Activated T-helper 17 cell treated with anti-CD3 and anti-CD28 coated beads, Interleukin-2, amount 50 U/mL, for 72 hours (primary cell): Measurements from ENCODE around the gene CTDSP1. TPM values are rescaled to one million over a fixed set of nuclear protein-coding genes. Genes with fewer than 3 reads are reported as not detected.

Experiments
- ATAC-seq: fragments of 150-1000 bp; cut with Tn5 transposase; replicated peaks from 2 replicates; pipeline ENCODE4 v1.10.0; 2021; ENCODE audit warnings: mild to moderate bottlenecking, moderate library complexity
- H3K27ac Mint-ChIP-seq: one replicate; pipeline ENCODE4 v1.8.0; 2022; ENCODE audit warnings: mixed read lengths
- H3K27me3 Mint-ChIP-seq: one replicate; pipeline ENCODE4 v1.8.0; 2022; ENCODE audit warnings: mixed read lengths
- H3K36me3 Mint-ChIP-seq: one replicate; pipeline ENCODE4 v1.8.0; 2022; ENCODE audit warnings: low read depth, mild to moderate bottlenecking, mixed read lengths
- H3K4me1 Mint-ChIP-seq: one replicate; pipeline ENCODE4 v1.8.0; 2022; ENCODE audit warnings: mixed read lengths
- H3K4me3 Mint-ChIP-seq: one replicate; pipeline ENCODE4 v1.8.0; 2022; ENCODE audit warnings: mild to moderate bottlenecking, mixed read lengths
- H3K9me3 Mint-ChIP-seq: one replicate; pipeline ENCODE4 v1.8.0; 2022; ENCODE audit warnings: mixed read lengths
- total RNA-seq, 2 donors: library from RNA; stranded (reverse); gene quantifications; one replicate each; pipeline ENCODE4 v1.2.3, GENCODE V29; 2022

CTDSP1 gene
- 100 to 1,000 TPM; 126 to 197 TPM for total RNA-seq

- peaks cover 76% of the 10 kb centered on the region for H3K36me3 Mint-ChIP-seq
- no peaks in the 10 kb centered on the region for H3K9me3 Mint-ChIP-seq
- peak within 1 kb of the TSS; percentile 94 for H3K4me3 Mint-ChIP-seq
- peaks cover 4% of the 10 kb centered on the region for H3K4me1 Mint-ChIP-seq
- peak within 1 kb of the TSS; percentile 93 for H3K27ac Mint-ChIP-seq
- H3K27me3 Mint-ChIP-seq = no peaks in the 10 kb centered on the region
- ATAC-seq = peak; percentile 29
These were observed at the start of gene CTDSP1 for GRCh38 chr2:218399391-218400166. Gene CTDSP1, plus strand, starts transcription at chr2:218399868. Its CDS starts 223 bp downstream, at chr2:218400091.

GRCh38 chr2:218354045-218354444 is 45.6 kb upstream of the CTDSP1 start:
- no peak overlapping the region for H3K27ac Mint-ChIP-seq
- no peak for ATAC-seq
- peaks cover 5% of the 10 kb centered on the region for H3K9me3 Mint-ChIP-seq
- no peaks in the 10 kb centered on the region for H3K4me1 Mint-ChIP-seq
- H3K4me3 Mint-ChIP-seq = no peak overlapping the region
- H3K36me3 Mint-ChIP-seq = no peaks in the 10 kb centered on the region
- no peaks in the 10 kb centered on the region for H3K27me3 Mint-ChIP-seq

- no peak overlapping the region for H3K27ac Mint-ChIP-seq
- no peaks in the 10 kb centered on the region for H3K4me1 Mint-ChIP-seq
- no peak overlapping the region for H3K4me3 Mint-ChIP-seq
- H3K9me3 Mint-ChIP-seq = peaks cover 5% of the 10 kb centered on the region
- H3K27me3 Mint-ChIP-seq = no peaks in the 10 kb centered on the region
- ATAC-seq = no peak
- no peaks in the 10 kb centered on the region for H3K36me3 Mint-ChIP-seq
These were observed 44.7 kb upstream of the CTDSP1 start for GRCh38 chr2:218354850-218355443.

- no peak for ATAC-seq
- Mint-ChIP-seq H3K27me3 (no peaks in the 10 kb centered on the region), H3K4me3 (no peak overlapping the region), H3K36me3 (no peaks in the 10 kb centered on the region), H3K27ac (no peak overlapping the region), H3K4me1 (no peaks in the 10 kb centered on the region), H3K9me3 (no peaks in the 10 kb centered on the region)
These were observed 42.2 kb upstream of the CTDSP1 start for GRCh38 chr2:218357236-218358177.

GRCh38 chr2:218360453-218360852 is 39.2 kb upstream of the CTDSP1 start:
- ATAC-seq = no peak
- Mint-ChIP-seq H3K36me3 (no peaks in the 10 kb centered on the region), H3K27me3 (no peaks in the 10 kb centered on the region), H3K27ac (no peak overlapping the region), H3K9me3 (no peaks in the 10 kb centered on the region), H3K4me3 (no peak overlapping the region), H3K4me1 (no peaks in the 10 kb centered on the region)

- Mint-ChIP-seq H3K36me3 (no peaks in the 10 kb centered on the region), H3K4me1 (no peaks in the 10 kb centered on the region), H3K27ac (peak overlapping the region; percentile 21), H3K27me3 (no peaks in the 10 kb centered on the region), H3K4me3 (no peak overlapping the region), H3K9me3 (no peaks in the 10 kb centered on the region)
- ATAC-seq = no peak
These were observed 37.1 kb upstream of the CTDSP1 start for GRCh38 chr2:218362606-218363005.

GRCh38 chr2:218363736-218364135 is 35.9 kb upstream of the CTDSP1 start:
- Mint-ChIP-seq H3K27ac (no peak overlapping the region), H3K4me3 (no peak overlapping the region), H3K4me1 (no peaks in the 10 kb centered on the region), H3K36me3 (no peaks in the 10 kb centered on the region), H3K27me3 (no peaks in the 10 kb centered on the region), H3K9me3 (no peaks in the 10 kb centered on the region)
- ATAC-seq = no peak

- Mint-ChIP-seq H3K27ac (no peak overlapping the region), H3K9me3 (no peaks in the 10 kb centered on the region), H3K36me3 (no peaks in the 10 kb centered on the region), H3K4me3 (no peak overlapping the region), H3K27me3 (no peaks in the 10 kb centered on the region), H3K4me1 (no peaks in the 10 kb centered on the region)
- no peak for ATAC-seq
These were observed 35.5 kb upstream of the CTDSP1 start for GRCh38 chr2:218364196-218364595.

GRCh38 chr2:218366621-218367414 is 32.9 kb upstream of the CTDSP1 start:
- no peaks in the 10 kb centered on the region for H3K27me3 Mint-ChIP-seq
- H3K4me3 Mint-ChIP-seq = peak overlapping the region; percentile 70
- no peaks in the 10 kb centered on the region for H3K9me3 Mint-ChIP-seq
- no peak for ATAC-seq
- H3K36me3 Mint-ChIP-seq = no peaks in the 10 kb centered on the region
- H3K4me1 Mint-ChIP-seq = peaks cover 7% of the 10 kb centered on the region
- peak overlapping the region; percentile 66 for H3K27ac Mint-ChIP-seq

- Mint-ChIP-seq H3K27me3 (no peaks in the 10 kb centered on the region), H3K4me3 (peak overlapping the region; percentile 70), H3K27ac (peak overlapping the region; percentile 66), H3K9me3 (no peaks in the 10 kb centered on the region), H3K4me1 (peaks cover 7% of the 10 kb centered on the region), H3K36me3 (no peaks in the 10 kb centered on the region)
- peak; percentile 99 for ATAC-seq
These were observed 32.1 kb upstream of the CTDSP1 start for GRCh38 chr2:218367415-218368149.

GRCh38 chr2:218368150-218368528 is 31.5 kb upstream of the CTDSP1 start:
- Mint-ChIP-seq H3K36me3 (no peaks in the 10 kb centered on the region), H3K4me1 (peaks cover 7% of the 10 kb centered on the region), H3K27ac (peak overlapping the region; percentile 66), H3K9me3 (no peaks in the 10 kb centered on the region), H3K27me3 (no peaks in the 10 kb centered on the region), H3K4me3 (peak overlapping the region; percentile 70)
- no peak for ATAC-seq

- ATAC-seq = no peak
- H3K4me3 Mint-ChIP-seq = peak overlapping the region; percentile 70
- H3K4me1 Mint-ChIP-seq = peaks cover 7% of the 10 kb centered on the region
- no peak overlapping the region for H3K27ac Mint-ChIP-seq
- no peaks in the 10 kb centered on the region for H3K36me3 Mint-ChIP-seq
- no peaks in the 10 kb centered on the region for H3K27me3 Mint-ChIP-seq
- no peaks in the 10 kb centered on the region for H3K9me3 Mint-ChIP-seq
These were observed 31.0 kb upstream of the CTDSP1 start for GRCh38 chr2:218368621-218369153.

- no peak for ATAC-seq
- no peak overlapping the region for H3K27ac Mint-ChIP-seq
- no peaks in the 10 kb centered on the region for H3K9me3 Mint-ChIP-seq
These were observed 30.3 kb upstream of the CTDSP1 start for GRCh38 chr2:218369330-218369729.

More at GRCh38 chr2:218369330-218369729, 30.3 kb upstream of the CTDSP1 start:
- Mint-ChIP-seq H3K4me3 (peak overlapping the region; percentile 70), H3K36me3 (no peaks in the 10 kb centered on the region), H3K4me1 (peaks cover 7% of the 10 kb centered on the region), H3K27me3 (no peaks in the 10 kb centered on the region)
